ENCODE results near the gene NAV1.

- TF ChIP-seq POLR2A (IDR thresholded peaks at IDR 0.05; ENCODE audit: low read depth, low read length) = no peak
- TF ChIP-seq POLR2AphosphoS5 (IDR thresholded peaks at IDR 0.05; ENCODE audit: low read depth, low read length) = no peak
- TF ChIP-seq PAX5 (IDR thresholded peaks at IDR 0.05; ENCODE audit: insufficient read depth, low read length, severe bottlenecking) = no peak
Observed at GRCh38 chr1:201527879-201528278, 11.0 kb upstream of the NAV1 start.

Measured in GM12891 (cell line).